Muscle layer of duodenum (tissue), 2 donors: ENCODE measurements around the gene USB1.

ENCODE experiments used
- H3K27ac ChIP-seq: one replicate; pipeline ENCODE4 v1.7.0; 2013; ENCODE audit warnings: mild to moderate bottlenecking, low read length
- H3K27me3 ChIP-seq: one replicate; pipeline ENCODE4 v1.7.0; 2013; ENCODE audit warnings: low read depth, mild to moderate bottlenecking, control low read depth, low read length
- H3K36me3 ChIP-seq, 2 donors: one replicate each; pipeline ENCODE4 v1.7.0; 2013; ENCODE audit warnings: low read length in 2 of 2, control low read depth in 1 of 2, mild to moderate bottlenecking in 1 of 2; ENCODE audit not compliant: insufficient read depth in 2 of 2, control insufficient read depth in 1 of 2
- H3K4me1 ChIP-seq, 2 donors: one replicate each; pipeline ENCODE4 v1.7.0; 2013; ENCODE audit warnings: low read length in 2 of 2, mild to moderate bottlenecking in 2 of 2, control low read depth in 1 of 2, moderate library complexity in 1 of 2; ENCODE audit not compliant: insufficient read depth in 2 of 2, control insufficient read depth in 1 of 2
- H3K4me3 ChIP-seq, 2 donors: one replicate each; pipeline ENCODE4 v1.7.0; 2013; ENCODE audit warnings: low read length in 2 of 2, low read depth in 1 of 2, mild to moderate bottlenecking in 1 of 2
- H3K9me3 ChIP-seq, 2 donors: one replicate each; pipeline ENCODE4 v1.7.0; 2013; ENCODE audit warnings: low read length in 2 of 2, control low read depth in 1 of 2, mild to moderate bottlenecking in 1 of 2; ENCODE audit not compliant: control insufficient read depth in 1 of 2
- donor health status: healthy.

The USB1 gene

GRCh38 chr16:57960310-57960709, 40.9 kb upstream of the USB1 start:
- H3K9me3 ChIP-seq, result no peaks in the 10 kb centered on the region
- no peaks in the 10 kb centered on the region for H3K27me3 ChIP-seq
- no peak overlapping the region for H3K27ac ChIP-seq
- H3K4me1 ChIP-seq, result no peaks in the 10 kb centered on the region
- H3K36me3 ChIP-seq, result no peaks in the 10 kb centered on the region
- no peak overlapping the region for H3K4me3 ChIP-seq

- Histone ChIP-seq H3K27ac (no peak overlapping the region), H3K36me3 (no peaks in the 10 kb centered on the region), H3K4me1 (no peaks in the 10 kb centered on the region), H3K4me3 (no peak overlapping the region), H3K27me3 (no peaks in the 10 kb centered on the region), H3K9me3 (no peaks in the 10 kb centered on the region)
Observed at GRCh38 chr16:57960826-57961472, 40.3 kb upstream of the USB1 start.

GRCh38 chr16:57961538-57961937, 39.7 kb upstream of the USB1 start:
- H3K27me3 ChIP-seq, result no peaks in the 10 kb centered on the region
- H3K27ac ChIP-seq, result no peak overlapping the region
- H3K9me3 ChIP-seq, result no peaks in the 10 kb centered on the region
- no peak overlapping the region for H3K4me3 ChIP-seq
- H3K4me1 ChIP-seq, result no peaks in the 10 kb centered on the region
- no peaks in the 10 kb centered on the region for H3K36me3 ChIP-seq

- Histone ChIP-seq H3K27ac (no peak overlapping the region), H3K36me3 (no peaks in the 10 kb centered on the region), H3K4me1 (no peaks in the 10 kb centered on the region), H3K9me3 (no peaks in the 10 kb centered on the region), H3K4me3 (no peak overlapping the region), H3K27me3 (no peaks in the 10 kb centered on the region)
Observed at GRCh38 chr16:57962046-57962445, 39.2 kb upstream of the USB1 start.

DNA sequence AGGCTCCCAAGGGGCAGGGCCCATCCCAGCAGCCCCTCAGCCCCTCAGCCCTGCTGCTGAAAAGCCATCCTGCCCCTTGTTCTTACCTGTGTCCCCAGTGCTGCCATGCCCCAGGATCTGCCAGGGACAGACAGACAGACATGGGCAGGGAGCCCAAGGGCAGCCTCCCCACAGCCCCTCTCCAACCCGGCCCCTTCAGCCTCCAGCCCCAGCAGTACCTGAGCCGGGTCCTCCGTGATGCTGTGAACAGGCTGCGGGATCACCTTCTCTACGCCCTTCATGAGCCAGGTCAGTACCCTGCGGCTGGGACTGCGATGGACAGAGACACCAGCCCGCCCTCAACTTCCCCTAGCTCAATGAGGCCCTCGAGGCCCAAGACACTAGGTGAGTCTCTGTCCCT, 38.5 kb upstream of the USB1 start:
- Histone ChIP-seq H3K36me3 (no peaks in the 10 kb centered on the region), H3K4me1 (no peaks in the 10 kb centered on the region), H3K4me3 (no peak overlapping the region), H3K27me3 (no peaks in the 10 kb centered on the region), H3K27ac (no peak overlapping the region), H3K9me3 (no peaks in the 10 kb centered on the region)

- no peaks in the 10 kb centered on the region for H3K4me1 ChIP-seq
- no peaks in the 10 kb centered on the region for H3K27me3 ChIP-seq
- no peak overlapping the region for H3K27ac ChIP-seq
- H3K9me3 ChIP-seq, result no peaks in the 10 kb centered on the region
- no peaks in the 10 kb centered on the region for H3K36me3 ChIP-seq
- no peak overlapping the region for H3K4me3 ChIP-seq
Observed at GRCh38 chr16:57964157-57964700, 37.0 kb upstream of the USB1 start.

DNA sequence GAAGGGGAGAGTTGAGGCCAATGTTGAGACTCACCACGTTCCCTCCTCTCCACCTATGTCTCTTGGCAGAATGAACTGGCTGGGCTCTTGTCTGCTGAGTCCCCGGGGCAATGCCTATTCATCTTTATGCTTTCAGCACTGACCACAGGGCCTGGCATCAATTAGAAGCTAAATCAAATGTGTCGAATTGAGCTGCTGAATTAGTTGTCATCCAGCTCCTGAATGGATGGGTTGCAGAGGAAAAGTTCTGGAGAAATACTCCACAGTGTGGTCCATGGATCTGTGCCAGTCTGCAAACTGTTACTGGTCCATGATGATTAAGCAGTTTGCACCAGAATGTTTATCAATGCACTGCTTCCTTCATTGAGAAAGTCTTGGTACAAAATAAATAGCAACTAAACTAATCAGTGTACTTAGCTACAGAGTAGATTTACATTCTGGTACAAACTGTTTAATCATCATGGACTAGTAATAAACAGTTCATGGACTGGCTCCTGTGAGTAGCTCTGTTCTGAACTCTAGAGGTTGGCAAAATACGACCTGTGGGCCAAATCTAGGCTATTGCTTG, 34.9 kb upstream of the USB1 start:
- Histone ChIP-seq H3K9me3 (no peaks in the 10 kb centered on the region), H3K4me1 (no peaks in the 10 kb centered on the region), H3K27me3 (no peaks in the 10 kb centered on the region), H3K27ac (no peak overlapping the region), H3K4me3 (no peak overlapping the region), H3K36me3 (no peaks in the 10 kb centered on the region)

- Histone ChIP-seq H3K4me3 (no peak overlapping the region), H3K4me1 (no peaks in the 10 kb centered on the region), H3K27me3 (no peaks in the 10 kb centered on the region), H3K27ac (no peak overlapping the region), H3K9me3 (no peaks in the 10 kb centered on the region), H3K36me3 (no peaks in the 10 kb centered on the region)
Observed at GRCh38 chr16:57966986-57967385, 34.2 kb upstream of the USB1 start.

DNA sequence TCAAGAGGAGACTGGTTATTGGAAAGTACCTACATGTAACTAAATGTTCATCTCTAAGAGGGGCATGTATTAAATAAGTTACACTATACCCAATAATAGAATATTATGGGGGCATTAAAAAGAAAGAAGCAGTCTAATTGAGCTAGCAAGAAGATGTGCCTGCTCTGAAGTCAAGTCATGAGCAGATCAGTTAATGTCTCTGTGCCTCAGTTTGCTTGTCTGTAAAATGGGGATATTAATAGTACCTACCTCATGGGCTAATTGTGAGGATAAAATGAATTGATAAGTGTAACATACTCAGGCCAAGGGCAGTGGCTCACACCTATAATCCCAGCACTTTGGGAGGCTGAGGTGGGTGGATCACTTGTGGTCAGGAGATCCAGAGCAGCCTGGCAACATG, 33.3 kb upstream of the USB1 start:
- H3K36me3 ChIP-seq, result no peaks in the 10 kb centered on the region
- no peak overlapping the region for H3K4me3 ChIP-seq
- H3K27ac ChIP-seq, result no peak overlapping the region
- H3K27me3 ChIP-seq, result no peaks in the 10 kb centered on the region
- no peaks in the 10 kb centered on the region for H3K9me3 ChIP-seq
- H3K4me1 ChIP-seq, result no peaks in the 10 kb centered on the region

GRCh38 chr16:57969451-57970123, 31.6 kb upstream of the USB1 start:
- no peaks in the 10 kb centered on the region for H3K36me3 ChIP-seq
- no peaks in the 10 kb centered on the region for H3K4me1 ChIP-seq
- no peak overlapping the region for H3K4me3 ChIP-seq
- no peaks in the 10 kb centered on the region for H3K9me3 ChIP-seq
- no peak overlapping the region for H3K27ac ChIP-seq
- no peaks in the 10 kb centered on the region for H3K27me3 ChIP-seq

DNA sequence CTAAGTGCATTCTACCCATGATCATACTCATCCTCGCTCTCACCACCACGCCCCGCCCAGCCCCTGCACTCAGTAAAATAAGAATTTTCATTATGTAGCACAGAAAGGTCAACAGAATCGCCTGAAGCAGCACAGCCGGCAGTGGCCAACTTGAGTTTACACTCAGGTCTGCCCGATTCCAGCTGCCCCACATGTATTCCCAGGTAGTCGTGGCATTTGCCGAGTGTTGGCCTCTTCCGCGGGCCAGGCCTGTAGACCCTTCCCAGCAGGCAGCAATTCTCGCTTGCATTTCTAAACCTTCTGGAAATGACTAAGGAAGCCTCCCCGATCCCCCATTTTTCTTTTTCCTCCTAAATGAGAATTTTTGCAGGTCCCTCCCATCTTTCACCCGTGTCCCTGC, 30.9 kb upstream of the USB1 start:
- Histone ChIP-seq H3K36me3 (no peaks in the 10 kb centered on the region), H3K4me1 (no peaks in the 10 kb centered on the region), H3K9me3 (no peaks in the 10 kb centered on the region), H3K27me3 (no peaks in the 10 kb centered on the region), H3K27ac (no peak overlapping the region), H3K4me3 (no peak overlapping the region)
